HCT116 (cell line): ENCODE data around the gene F10. TPM values are rescaled to one million over a fixed set of nuclear protein-coding genes. Genes with fewer than 3 reads are reported as not detected.

Experiments
- ATAC-seq: fragments of 200-7000 bp; cut with Tn5 transposase; 2 replicates; pipeline ENCODE4 v1.9.1; 2020; ENCODE audit warnings: mild to moderate bottlenecking, moderate library complexity
- BruUV-seq: library from RNA; stranded (reverse); fragments of 400-500 nt; replicated peaks from 2 replicates; lab custom pipeline; 2021; lab: Mats Ljungman, UMichigan
- CTCF ChIA-PET: fragments of 300-600 bp; sonication (Branson Sonifier 250); formaldehyde crosslinking; loops from one replicate; lab custom pipeline; 2021; ENCODE audit warnings: antibody characterized with exemption; lab: Charles Lee
- POLR2A ChIA-PET: fragments of 300-600, 350-600 bp; sonication (Branson Sonifier 250); formaldehyde crosslinking; loops from one replicate; lab custom pipeline; 2021; ENCODE audit warnings: antibody characterized with exemption; lab: Charles Lee
- RAD21 ChIA-PET, 2 experiments: fragments of 300-600 bp; sonication (Branson Sonifier 250); formaldehyde crosslinking; loops; one replicate each; lab custom pipeline; 2023; ENCODE audit warnings: low total read pairs in 2 of 2; ENCODE audit not compliant: uncharacterized antibody in 2 of 2, unreplicated experiment in 2 of 2, low non-redundant PET in 1 of 2; lab: Charles Lee
- DNase-seq: peaks from one replicate; pipeline ENCODE4 v3.0.0-alpha.2; 2010; ENCODE audit warnings: low read depth, low spot score
- H2AFZ ChIP-seq: fragments of 200-600 bp; shearing (Covaris generic), sonication (generic); 2 replicates; pipeline ENCODE4 v1.6.1; 2017; ENCODE audit warnings: low read depth, mixed run types, mixed read lengths, antibody characterized with exemption, low read length; ENCODE audit not compliant: poor library complexity, severe bottlenecking
- H3K27ac ChIP-seq: 2 replicates; pipeline ENCODE4 v1.5.1; 2012; ENCODE audit warnings: low read depth, low read length
- H3K27me3 ChIP-seq: fragments of 200-600 bp; sonication (generic); 2 replicates; pipeline ENCODE4 v1.6.1; 2016; ENCODE audit warnings: mixed run types, low read length, mixed read lengths; ENCODE audit not compliant: insufficient read depth
- H3K36me3 ChIP-seq, 2 experiments: fragments of 200-500 bp in 1 of 2; fragments of 200-600 bp in 1 of 2; sonication (Bioruptor generic) in 1 of 2; sonication (generic) in 1 of 2; 2 replicates each; pipeline versions ENCODE4 v1.5.1 to v1.6.1; 2014 to 2016; ENCODE audit warnings: low read length in 2 of 2, inconsistent platforms in 1 of 2, mixed read lengths in 1 of 2, mixed run types in 1 of 2; ENCODE audit not compliant: insufficient read depth in 2 of 2, control insufficient read depth in 1 of 2
- H3K4me1 ChIP-seq, 2 experiments: fragments of 200-600 bp in 1 of 2; sonication (generic) in 1 of 2; 2 replicates each; pipeline versions ENCODE4 v1.5.1 to v1.6.1; 2012 to 2017; ENCODE audit warnings: low read length in 2 of 2, inconsistent platforms in 1 of 2, mild to moderate bottlenecking in 1 of 2, mixed read lengths in 1 of 2, mixed run types in 1 of 2, moderate library complexity in 1 of 2; ENCODE audit not compliant: insufficient read depth in 2 of 2, control insufficient read depth in 1 of 2
- H3K4me2 ChIP-seq: fragments of 200-600 bp; sonication (generic); 2 replicates; pipeline ENCODE4 v1.6.1; 2017; ENCODE audit warnings: mixed run types, low read length, mixed read lengths
- H3K4me3 ChIP-seq, 2 experiments: fragments of 200-600 bp in 1 of 2; sonication (generic) in 1 of 2; replicated peaks in 1 of 2; 2 replicates each; pipeline ENCODE4 v1.5.1; 2011 to 2016; ENCODE audit warnings: low read length in 2 of 2, control low read depth in 1 of 2, low read depth in 1 of 2, mild to moderate bottlenecking in 1 of 2, mixed read lengths in 1 of 2, mixed run types in 1 of 2
- H3K79me2 ChIP-seq: fragments of 200-600 bp; sonication (generic); 2 replicates; pipeline ENCODE4 v1.6.1; 2017; ENCODE audit warnings: mild to moderate bottlenecking, mixed run types, low read length, moderate library complexity, mixed read lengths; ENCODE audit not compliant: insufficient read depth
- H3K9ac ChIP-seq: fragments of 200-600 bp; sonication (generic); 2 replicates; pipeline ENCODE4 v1.6.1; 2016; ENCODE audit warnings: low read length, mixed read lengths
- H3K9me2 ChIP-seq: fragments of 200-600 bp; sonication (generic), shearing (Covaris generic); 2 replicates; pipeline ENCODE4 v1.6.1; 2017; ENCODE audit warnings: mixed run types, mild to moderate bottlenecking, moderate library complexity; ENCODE audit not compliant: insufficient read depth
- H3K9me3 ChIP-seq, 2 experiments: fragments of 200-500 bp in 1 of 2; fragments of 200-600 bp in 1 of 2; sonication (Bioruptor generic) in 1 of 2; sonication (generic) in 1 of 2; 2 replicates each; pipeline ENCODE4 v1.6.1; 2014 to 2017; ENCODE audit warnings: low read length in 2 of 2, mixed read lengths in 2 of 2, inconsistent platforms in 1 of 2, low read depth in 1 of 2, mild to moderate bottlenecking in 1 of 2, mixed run types in 1 of 2, moderate library complexity in 1 of 2; ENCODE audit not compliant: control insufficient read depth in 1 of 2, insufficient read depth in 1 of 2
- H4K20me1 ChIP-seq: fragments of 200-600 bp; sonication (generic), shearing (Covaris generic); 2 replicates; pipeline ENCODE4 v1.6.1; 2017; ENCODE audit warnings: mixed run types, mild to moderate bottlenecking, moderate library complexity; ENCODE audit not compliant: insufficient read depth
- CBX3 ChIP-seq: IDR thresholded peaks from 2 replicates; pipeline ENCODE4 v1.6.1; 2012; ENCODE audit warnings: low read depth
- CEBPB ChIP-seq: IDR thresholded peaks from 2 replicates; pipeline ENCODE4 v1.6.1; 2012; ENCODE audit warnings: low read depth
- intact Hi-C: fragments of 100-400 bp; cut with micrococcal nuclease; formaldehyde crosslinking; loops from 2 replicates; pipeline ENCODE4 v1.10.0; 2022
- total RNA-seq: library from RNA; stranded (reverse); gene quantifications from one replicate; pipeline ENCODE4 v1.2.1, GENCODE V29; 2021; ENCODE audit not compliant: unreplicated experiment

The F10 gene
- total RNA-seq, 1 experiment from 2014 or later, result 4.0 TPM

- Histone ChIP-seq H3K36me3 (no peaks in the 10 kb centered on the region), H2AFZ (no peak overlapping the region), H4K20me1 (no peaks in the 10 kb centered on the region), H3K9me3 (peaks cover 0 to 5% of the 10 kb centered on the region in 2 experiments; a peak in 1 of 4 replicates), H3K4me1 (peaks cover 9 to 16% of the 10 kb centered on the region in 2 experiments), H3K27ac (no peak overlapping the region), H3K9me2 (no peaks in the 10 kb centered on the region), H3K9ac (no peak overlapping the region)
- no TSS peak for BruUV-seq
- no peak for DNase-seq
- intact Hi-C loops, result loop anchor here (10.0 kb wide), 1 partner anchor 66 kb away; no protein-coding TSS in a partner anchor
- TF ChIP-seq CEBPB, result no peak
- TF ChIP-seq, all 23 proteins: peak for 0
- Histone ChIP-seq H3K79me2 (no peaks in the 10 kb centered on the region), H3K27me3 (no peaks in the 10 kb centered on the region), H3K4me2 (no peak overlapping the region), H3K4me3 (no peak overlapping the region)
- RAD21 ChIA-PET, result no interaction called here
- ATAC-seq, result no peak
- POLR2A ChIA-PET, result no interaction called here
- CTCF ChIA-PET, result no interaction called here
Measured at GRCh38 chr13:113150550-113151365, 28.2 kb downstream of the F10 start.

DNA sequence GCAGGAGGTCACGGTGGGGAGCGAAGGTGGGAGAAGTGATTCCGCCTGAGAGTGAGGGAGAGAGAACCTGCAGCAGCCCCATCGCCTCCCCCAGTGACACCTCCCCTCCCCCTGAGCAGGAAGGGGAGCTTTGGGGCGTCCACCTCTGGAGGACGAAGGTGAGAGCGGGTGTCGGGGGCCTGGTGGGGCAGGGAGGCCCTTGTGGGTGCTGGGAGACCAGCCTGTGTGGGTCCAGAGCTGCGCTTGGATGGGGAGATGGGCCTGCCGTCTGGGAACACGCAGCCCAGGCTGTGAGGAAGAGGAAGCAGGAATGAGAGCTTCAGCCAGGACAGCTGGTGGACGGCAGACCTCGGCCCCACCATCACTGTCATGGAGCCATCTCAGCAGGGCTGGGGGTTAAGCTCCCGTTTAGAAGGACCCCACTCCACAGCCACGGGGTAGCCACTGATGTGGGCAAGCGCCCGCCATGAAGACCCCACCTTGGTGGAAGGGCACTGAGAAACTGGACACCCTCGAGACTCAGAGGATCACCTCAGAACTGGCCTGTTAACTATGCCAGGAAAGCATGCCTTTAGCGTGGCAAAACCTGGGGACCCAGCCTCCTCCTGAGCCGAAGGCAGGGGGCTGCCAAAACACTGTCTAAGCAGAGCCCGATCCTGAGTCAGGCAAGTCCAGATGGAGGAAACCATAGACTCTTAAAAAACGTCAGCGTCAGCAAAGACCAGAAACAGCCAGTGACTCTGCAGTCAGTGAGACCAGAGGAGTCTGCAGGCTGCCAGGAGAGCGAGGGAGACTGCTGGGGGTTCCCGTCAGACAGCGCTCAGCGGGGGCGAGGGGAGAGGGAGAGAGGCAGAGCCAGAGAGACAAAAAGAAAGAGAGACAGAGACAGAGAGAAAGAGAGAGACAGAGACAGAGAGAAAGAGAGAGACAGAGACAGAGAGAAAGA lies 29.4 kb downstream of the F10 start:
- no peak overlapping the region for H2AFZ ChIP-seq
- H3K4me3 ChIP-seq, result no peak overlapping the region
- ChIA-PET RAD21 (no interaction called here), POLR2A (no interaction called here), CTCF (no interaction called here)
- no peak overlapping the region for H3K4me2 ChIP-seq
- BruUV-seq, result no TSS peak
- no peaks in the 10 kb centered on the region for H4K20me1 ChIP-seq
- DNase-seq (no peak), ATAC-seq (no peak)
- H3K9ac ChIP-seq, result no peak overlapping the region
- H3K4me1 ChIP-seq, result peaks cover 9 to 16% of the 10 kb centered on the region in 2 experiments
- H3K79me2 ChIP-seq, result no peaks in the 10 kb centered on the region
- no peaks in the 10 kb centered on the region for H3K27me3 ChIP-seq
- intact Hi-C loops, result loop anchor here (10.0 kb wide), 1 partner anchor 67 kb away; no protein-coding TSS in a partner anchor
- H3K27ac ChIP-seq, result no peak overlapping the region
- no peaks in the 10 kb centered on the region for H3K36me3 ChIP-seq
- no peaks in the 10 kb centered on the region for H3K9me2 ChIP-seq
- no peak for TF ChIP-seq CBX3
- peaks cover 0 to 5% of the 10 kb centered on the region in 2 experiments; a peak in 1 of 4 replicates for H3K9me3 ChIP-seq
